Spinal cord (tissue), 10 donors: ENCODE results near the gene DACH2. TPM values are rescaled to one million over a fixed set of nuclear protein-coding genes. Genes with fewer than 3 reads are reported as not detected.

Source experiments
- DNase-seq, 6 donors: peaks; one replicate each; pipeline versions ENCODE4 v3.0.0 to v3.0.0-alpha.2; 2013 to 2015; ENCODE audit warnings: low spot score in 6 of 6, low read depth in 4 of 6
- H3K27ac ChIP-seq: one replicate; pipeline ENCODE4 v1.5.1; 2013; ENCODE audit warnings: low read depth, low read length, control low read depth
- H3K27me3 ChIP-seq: one replicate; pipeline ENCODE4 v1.6.1; 2013; ENCODE audit warnings: low read length; ENCODE audit not compliant: control insufficient read depth, insufficient read depth
- H3K36me3 ChIP-seq: one replicate; pipeline ENCODE4 v1.6.1; 2013; ENCODE audit warnings: low read length; ENCODE audit not compliant: control insufficient read depth, insufficient read depth
- H3K4me1 ChIP-seq: one replicate; pipeline ENCODE4 v1.6.1; 2013; ENCODE audit warnings: low read length; ENCODE audit not compliant: control insufficient read depth, insufficient read depth
- H3K4me3 ChIP-seq: one replicate; pipeline ENCODE4 v1.5.1; 2013; ENCODE audit warnings: low read depth, low read length, control low read depth
- H3K9me3 ChIP-seq: one replicate; pipeline ENCODE4 v1.6.1; 2013; ENCODE audit warnings: low read length; ENCODE audit not compliant: control insufficient read depth, insufficient read depth
- WGBS: methylation state at CpG from one replicate; pipeline ENCODE4 v1.1.5; 2013; ENCODE audit warnings: missing lambda C conversion rate; ENCODE audit not compliant: insufficient coverage; 5-methylcytosine and 5-hydroxymethylcytosine counted together
- polyA plus RNA-seq, 2 donors: library from polyadenylated mRNA; unstranded; fragments of 120-200 nt; gene quantifications; one replicate each; pipeline ENCODE4 v1.2.1, GENCODE V29; 2013; ENCODE audit not compliant: insufficient read length in 2 of 2
- small RNA-seq: library from RNA; depleted of rRNA; stranded (forward); fragments of <200 nt; gene quantifications from one replicate; pipeline ENCODE3, GENCODE V24; 2014; ENCODE audit warnings: low replicate concordance
- total RNA-seq, 2 donors: library from RNA; depleted of rRNA in 1 of 2; stranded (reverse); fragments of 120-200 nt in 1 of 2; fragments of >200 nt in 1 of 2; gene quantifications; one replicate each; pipeline versions ENCODE4 v1.2.3 to v1.2.4, GENCODE V29; 2013 to 2014
- donor health status: healthy.

Gene DACH2
- total and polyA plus RNA-seq, 4 donors = 5.4 to 9.1 (median 7.8) TPM

DNA sequence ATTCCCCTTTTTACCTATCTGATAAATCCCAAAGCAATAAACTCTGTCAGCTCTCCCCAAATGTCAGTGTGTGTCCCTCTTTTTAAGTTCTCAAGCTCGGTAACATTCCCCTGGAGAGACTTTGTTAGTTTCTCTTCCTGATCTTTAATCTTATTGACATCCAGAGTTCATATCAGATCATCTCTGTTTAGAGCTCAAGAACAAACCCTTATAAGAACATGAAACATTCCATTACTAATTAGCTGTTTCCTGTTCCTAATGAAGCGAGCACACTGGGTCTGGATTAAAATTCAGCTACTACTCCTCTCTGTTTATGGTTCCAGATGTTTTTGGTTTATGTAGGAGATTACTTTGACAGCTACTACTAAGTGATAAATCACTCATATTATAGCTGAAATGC is 681.5 kb downstream of the DACH2 start:
- H3K36me3 ChIP-seq = no peaks in the 10 kb centered on the region
- no peaks in the 10 kb centered on the region for H3K9me3 ChIP-seq
- 71% methylated on average over 1 of the region's 2 CpGs for WGBS
- DNase-seq = no peak
- H3K27ac ChIP-seq = no peak overlapping the region
- H3K4me3 ChIP-seq = no peak overlapping the region
- H3K4me1 ChIP-seq = no peaks in the 10 kb centered on the region
- H3K27me3 ChIP-seq = peaks cover 2% of the 10 kb centered on the region

DNA sequence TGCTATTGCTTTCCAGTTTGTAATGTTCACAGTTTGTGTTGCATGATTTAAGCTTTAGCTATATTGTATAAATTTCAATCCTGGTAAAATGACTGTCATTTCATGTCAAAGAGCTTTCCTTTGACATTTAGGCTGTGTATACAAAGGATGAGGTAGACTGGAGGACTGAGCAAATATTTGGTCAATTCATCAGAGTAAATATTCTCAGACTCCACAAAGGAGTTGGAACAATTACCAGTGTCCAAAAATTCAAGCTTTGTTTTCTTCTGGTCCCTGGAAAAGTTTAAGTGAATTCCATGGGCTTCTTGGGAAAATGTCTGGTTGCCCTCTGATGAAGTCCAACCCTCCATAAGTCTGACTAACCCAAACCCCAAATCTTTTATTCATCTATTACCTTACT is 682.4 kb downstream of the DACH2 start:
- H3K4me3 ChIP-seq = no peak overlapping the region
- no peaks in the 10 kb centered on the region for H3K4me1 ChIP-seq
- no peak overlapping the region for H3K27ac ChIP-seq
- no peaks in the 10 kb centered on the region for H3K36me3 ChIP-seq
- H3K27me3 ChIP-seq = peaks cover 2% of the 10 kb centered on the region
- no peak for DNase-seq
- no peaks in the 10 kb centered on the region for H3K9me3 ChIP-seq

DNA sequence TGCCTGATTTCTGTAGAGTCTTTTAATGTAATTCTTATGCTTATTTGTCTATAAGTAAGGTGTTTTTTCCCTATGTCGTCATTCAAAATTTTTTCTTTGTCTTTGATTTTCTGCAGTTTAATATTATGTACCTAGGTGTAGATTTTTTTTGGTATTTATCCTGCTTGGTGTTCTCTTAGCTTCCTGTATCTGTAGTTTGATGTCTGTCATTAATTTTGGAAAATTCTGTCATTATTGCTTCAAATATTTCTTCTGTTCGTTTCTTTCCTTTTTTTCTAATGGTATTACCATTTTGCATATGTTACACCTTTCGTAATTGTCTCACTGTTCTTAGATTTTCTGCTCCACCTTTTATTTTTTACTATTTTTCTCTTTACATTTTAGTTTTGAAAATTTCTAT is 696.9 kb downstream of the DACH2 start:
- no peak for DNase-seq
- Histone ChIP-seq H3K27ac (no peak overlapping the region), H3K9me3 (no peaks in the 10 kb centered on the region), H3K4me3 (no peak overlapping the region), H3K27me3 (no peaks in the 10 kb centered on the region), H3K36me3 (no peaks in the 10 kb centered on the region), H3K4me1 (no peaks in the 10 kb centered on the region)
- no CpG with 5 or more reads among the region's 3 CpGs for WGBS

Small RNA genes lying within 50 kb of the gene (small RNA-seq; reads per million reads assigned to genes)
- gene FCF1P9 (not detected), gene RF00026 (not detected)

Other genes starting within 250 kb of the DACH2 start
- gene CHM, start 100.9 kb upstream of the DACH2 start, total RNA-seq = 10 to 100 TPM; 22.9 to 38.4 TPM
- 10 to 100 TPM; 20.2 to 22.8 TPM for gene CHM, start 100.9 kb upstream of the DACH2 start, polyA plus RNA-seq